ENCODE data around the gene CXCR3.

The CXCR3 gene

GRCh38 chrX:71632923-71633657 is 14.8 kb upstream of the CXCR3 start:
- H3K4me3 ChIP-seq (ENCODE audit: low read length), result no peak overlapping the region
- H3K27me3 ChIP-seq (ENCODE audit: control insufficient read depth, insufficient read depth, low read length), result no peaks in the 10 kb centered on the region
- no peaks in the 10 kb centered on the region for H3K36me3 ChIP-seq (ENCODE audit: control insufficient read depth, insufficient read depth, low read length)
- no peak overlapping the region for H3K9ac ChIP-seq (ENCODE audit: low read length)
- H3K9me3 ChIP-seq (ENCODE audit: control insufficient read depth, low read length), result no peaks in the 10 kb centered on the region
- no peaks in the 10 kb centered on the region for H3K4me1 ChIP-seq (ENCODE audit: control insufficient read depth, insufficient read depth, low read length)

DNA sequence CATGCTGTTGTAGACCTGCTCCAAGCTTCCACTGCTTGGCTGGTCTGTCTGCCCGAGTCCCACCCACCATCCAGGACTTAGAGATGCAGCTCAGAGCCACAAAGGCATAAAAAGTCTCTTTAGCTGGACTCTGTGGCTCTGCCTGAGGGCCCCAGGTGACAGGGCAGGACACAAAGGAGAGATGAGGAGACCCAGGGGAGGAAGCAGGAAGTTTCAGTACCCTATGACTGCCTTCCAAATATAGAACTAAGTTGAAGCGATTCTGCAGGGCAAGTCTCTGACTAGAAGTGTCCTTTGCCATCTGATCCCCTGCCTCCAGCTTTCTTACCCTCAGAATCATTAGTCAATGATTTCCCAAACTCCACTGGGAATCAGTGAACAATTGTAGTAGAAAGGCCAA is 11.2 kb upstream of the CXCR3 start:
- no peaks in the 10 kb centered on the region for H3K27me3 ChIP-seq (ENCODE audit: control insufficient read depth, insufficient read depth, low read length)
- H3K36me3 ChIP-seq (ENCODE audit: control insufficient read depth, insufficient read depth, low read length), result no peaks in the 10 kb centered on the region
- no peak overlapping the region for H3K9ac ChIP-seq (ENCODE audit: low read length)
- H3K9me3 ChIP-seq (ENCODE audit: control insufficient read depth, low read length), result no peaks in the 10 kb centered on the region
- no peak overlapping the region for H3K4me3 ChIP-seq (ENCODE audit: low read length)
- H3K4me1 ChIP-seq (ENCODE audit: control insufficient read depth, insufficient read depth, low read length), result peaks cover 14% of the 10 kb centered on the region

DNA sequence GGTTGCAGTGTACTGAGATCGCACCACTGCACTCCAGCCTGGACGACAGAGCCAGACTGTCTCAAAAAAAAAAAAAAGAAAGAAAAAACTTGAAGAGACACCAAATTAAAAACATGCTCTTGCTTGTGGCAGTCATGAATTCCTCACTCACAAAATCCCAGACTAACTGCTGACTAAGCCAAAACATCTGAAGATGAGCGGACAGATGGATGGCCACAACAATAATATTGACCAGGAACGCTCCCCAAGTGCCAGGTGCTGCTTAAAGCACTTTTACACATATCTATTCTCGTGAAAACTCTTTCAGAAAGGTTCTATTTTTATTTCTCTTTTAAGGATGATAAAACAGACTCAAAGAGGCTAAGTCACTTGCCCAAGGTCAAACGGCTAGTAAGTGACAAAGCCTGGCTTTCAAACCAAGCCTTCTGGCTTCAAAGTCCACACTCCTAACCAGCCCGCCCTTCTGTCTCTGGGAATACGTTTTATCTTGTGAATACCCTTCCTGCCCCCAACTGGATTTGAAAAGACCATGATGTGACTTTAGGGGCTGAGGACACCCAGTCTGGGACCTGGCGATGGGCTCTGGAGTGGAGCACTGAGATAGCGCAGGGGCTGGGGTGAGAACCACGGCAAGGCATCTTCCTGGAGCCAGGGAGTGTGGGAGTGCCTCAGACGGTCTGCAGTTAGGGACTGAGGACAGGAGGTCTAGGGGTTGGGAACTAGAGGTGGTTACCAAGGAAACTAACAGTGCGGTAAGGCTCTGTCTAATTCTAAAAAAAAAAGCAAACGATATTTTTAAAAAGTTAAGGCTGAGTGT is 9.5 kb upstream of the CXCR3 start:
- no peaks in the 10 kb centered on the region for H3K27me3 ChIP-seq (ENCODE audit: control insufficient read depth, insufficient read depth, low read length)
- H3K9me3 ChIP-seq (ENCODE audit: control insufficient read depth, low read length), result no peaks in the 10 kb centered on the region
- peaks cover 27% of the 10 kb centered on the region for H3K4me1 ChIP-seq (ENCODE audit: control insufficient read depth, insufficient read depth, low read length)
- H3K36me3 ChIP-seq (ENCODE audit: control insufficient read depth, insufficient read depth, low read length), result no peaks in the 10 kb centered on the region
- no peak overlapping the region for H3K4me3 ChIP-seq (ENCODE audit: low read length)
- no peak overlapping the region for H3K9ac ChIP-seq (ENCODE audit: low read length)

- Histone ChIP-seq H3K9ac (ENCODE audit: low read length) (no peak overlapping the region), H3K27me3 (ENCODE audit: control insufficient read depth, insufficient read depth, low read length) (no peaks in the 10 kb centered on the region), H3K4me1 (ENCODE audit: control insufficient read depth, insufficient read depth, low read length) (peaks cover 39% of the 10 kb centered on the region), H3K9me3 (ENCODE audit: control insufficient read depth, low read length) (no peaks in the 10 kb centered on the region), H3K36me3 (ENCODE audit: control insufficient read depth, insufficient read depth, low read length) (no peaks in the 10 kb centered on the region), H3K4me3 (ENCODE audit: low read length) (no peak overlapping the region)
Measured at GRCh38 chrX:71626576-71626975, 8.3 kb upstream of the CXCR3 start.

DNA sequence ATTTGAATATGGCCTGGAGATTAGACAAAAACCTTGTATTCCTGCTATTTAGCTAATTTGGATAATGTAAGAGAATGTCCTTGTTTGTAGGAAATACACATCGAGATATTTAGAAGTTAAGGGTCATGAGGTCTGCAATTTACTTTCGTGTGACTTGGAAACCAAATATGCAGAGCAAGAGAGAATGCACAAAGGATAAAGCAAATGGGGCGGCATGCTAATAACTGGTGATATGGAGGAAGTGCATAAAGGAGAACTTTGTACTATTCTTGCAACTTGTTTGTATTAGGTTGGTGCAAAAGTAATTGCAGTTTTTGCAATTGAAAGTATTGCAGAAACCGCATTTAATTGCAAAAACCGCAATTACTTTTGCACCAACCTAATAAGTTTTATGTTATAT is 7.2 kb upstream of the CXCR3 start:
- Histone ChIP-seq H3K27me3 (ENCODE audit: control insufficient read depth, insufficient read depth, low read length) (no peaks in the 10 kb centered on the region), H3K9me3 (ENCODE audit: control insufficient read depth, low read length) (no peaks in the 10 kb centered on the region), H3K4me3 (ENCODE audit: low read length) (no peak overlapping the region), H3K36me3 (ENCODE audit: control insufficient read depth, insufficient read depth, low read length) (no peaks in the 10 kb centered on the region), H3K9ac (ENCODE audit: low read length) (no peak overlapping the region), H3K4me1 (ENCODE audit: control insufficient read depth, insufficient read depth, low read length) (peaks cover 40% of the 10 kb centered on the region)

- H3K4me1 ChIP-seq (ENCODE audit: control insufficient read depth, insufficient read depth, low read length), result peaks cover 40% of the 10 kb centered on the region
- no peak overlapping the region for H3K9ac ChIP-seq (ENCODE audit: low read length)
- H3K4me3 ChIP-seq (ENCODE audit: low read length), result no peak overlapping the region
- H3K36me3 ChIP-seq (ENCODE audit: control insufficient read depth, insufficient read depth, low read length), result no peaks in the 10 kb centered on the region
- no peaks in the 10 kb centered on the region for H3K9me3 ChIP-seq (ENCODE audit: control insufficient read depth, low read length)
- H3K27me3 ChIP-seq (ENCODE audit: control insufficient read depth, insufficient read depth, low read length), result no peaks in the 10 kb centered on the region
Measured at GRCh38 chrX:71623714-71624113, 5.4 kb upstream of the CXCR3 start.

GRCh38 chrX:71622576-71623450 is 4.5 kb upstream of the CXCR3 start:
- peak overlapping the region; percentile 68 for H3K9ac ChIP-seq (ENCODE audit: low read length)

GRCh38 chrX:71622032-71622575 is 3.8 kb upstream of the CXCR3 start:
- no peaks in the 10 kb centered on the region for H3K27me3 ChIP-seq (ENCODE audit: control insufficient read depth, insufficient read depth, low read length)
- no peaks in the 10 kb centered on the region for H3K9me3 ChIP-seq (ENCODE audit: control insufficient read depth, low read length)
- peaks cover 47% of the 10 kb centered on the region for H3K4me1 ChIP-seq (ENCODE audit: control insufficient read depth, insufficient read depth, low read length)
- no peaks in the 10 kb centered on the region for H3K36me3 ChIP-seq (ENCODE audit: control insufficient read depth, insufficient read depth, low read length)
- H3K9ac ChIP-seq (ENCODE audit: low read length), result peak overlapping the region; percentile 8
- H3K4me3 ChIP-seq (ENCODE audit: low read length), result no peak overlapping the region

More at GRCh38 chrX:71622576-71623450, 4.5 kb upstream of the CXCR3 start:
- H3K27me3 ChIP-seq (ENCODE audit: control insufficient read depth, insufficient read depth, low read length), result no peaks in the 10 kb centered on the region
- peaks cover 42% of the 10 kb centered on the region for H3K4me1 ChIP-seq (ENCODE audit: control insufficient read depth, insufficient read depth, low read length)
- no peaks in the 10 kb centered on the region for H3K36me3 ChIP-seq (ENCODE audit: control insufficient read depth, insufficient read depth, low read length)
- H3K9me3 ChIP-seq (ENCODE audit: control insufficient read depth, low read length), result no peaks in the 10 kb centered on the region
- H3K4me3 ChIP-seq (ENCODE audit: low read length), result no peak overlapping the region

DNA sequence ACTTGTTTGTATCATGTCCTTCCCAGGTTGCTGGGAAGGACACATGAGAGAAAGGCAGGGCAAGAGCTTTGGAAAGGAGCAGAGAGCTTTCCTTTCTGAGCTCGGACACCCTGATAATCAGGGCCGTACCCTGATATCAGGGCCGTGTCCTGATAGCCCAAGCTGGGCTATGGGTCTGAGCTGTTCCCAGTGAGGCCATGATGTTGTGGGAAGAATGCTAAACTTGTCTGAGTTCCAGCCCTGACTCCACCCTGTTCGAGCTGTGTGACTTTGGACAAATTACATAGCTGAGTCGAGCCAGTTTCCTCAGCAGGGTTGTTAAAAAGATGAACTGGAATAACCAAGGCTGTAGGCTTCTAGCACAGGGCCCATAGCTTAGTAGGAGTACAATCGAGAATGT is 3.3 kb upstream of the CXCR3 start:
- no peaks in the 10 kb centered on the region for H3K36me3 ChIP-seq (ENCODE audit: control insufficient read depth, insufficient read depth, low read length)
- peaks cover 46% of the 10 kb centered on the region for H3K4me1 ChIP-seq (ENCODE audit: control insufficient read depth, insufficient read depth, low read length)
- no peaks in the 10 kb centered on the region for H3K27me3 ChIP-seq (ENCODE audit: control insufficient read depth, insufficient read depth, low read length)
- H3K9ac ChIP-seq (ENCODE audit: low read length), result peak overlapping the region; percentile 8
- no peaks in the 10 kb centered on the region for H3K9me3 ChIP-seq (ENCODE audit: control insufficient read depth, low read length)
- H3K4me3 ChIP-seq (ENCODE audit: low read length), result no peak overlapping the region

DNA sequence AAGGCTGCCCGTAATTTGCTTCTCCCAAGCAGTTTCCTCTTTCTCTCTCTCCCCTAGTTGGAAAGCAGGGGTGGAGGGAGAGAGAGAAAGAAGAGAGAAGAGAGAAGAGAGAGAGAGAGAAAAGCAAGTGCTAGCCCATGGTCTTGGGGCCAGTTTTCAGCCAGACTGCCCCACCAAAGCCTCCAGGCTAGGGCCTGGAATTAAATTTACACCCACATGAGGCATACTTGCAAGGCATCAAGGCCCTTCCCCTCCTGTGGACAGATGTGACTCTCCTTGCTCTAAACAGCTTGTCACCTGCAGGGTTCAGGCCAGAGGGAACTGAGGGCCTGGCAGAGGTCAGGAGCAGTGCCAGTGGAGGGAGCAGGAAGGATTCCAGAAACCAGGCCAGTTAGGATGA is 1.7 kb upstream of the CXCR3 start:
- H3K4me1 ChIP-seq (ENCODE audit: control insufficient read depth, insufficient read depth, low read length), result peaks cover 38% of the 10 kb centered on the region
- no peaks in the 10 kb centered on the region for H3K9me3 ChIP-seq (ENCODE audit: control insufficient read depth, low read length)
- H3K27me3 ChIP-seq (ENCODE audit: control insufficient read depth, insufficient read depth, low read length), result no peaks in the 10 kb centered on the region
- no peak overlapping the region for H3K4me3 ChIP-seq (ENCODE audit: low read length)
- H3K9ac ChIP-seq (ENCODE audit: low read length), result no peak overlapping the region
- H3K36me3 ChIP-seq (ENCODE audit: control insufficient read depth, insufficient read depth, low read length), result no peaks in the 10 kb centered on the region

DNA sequence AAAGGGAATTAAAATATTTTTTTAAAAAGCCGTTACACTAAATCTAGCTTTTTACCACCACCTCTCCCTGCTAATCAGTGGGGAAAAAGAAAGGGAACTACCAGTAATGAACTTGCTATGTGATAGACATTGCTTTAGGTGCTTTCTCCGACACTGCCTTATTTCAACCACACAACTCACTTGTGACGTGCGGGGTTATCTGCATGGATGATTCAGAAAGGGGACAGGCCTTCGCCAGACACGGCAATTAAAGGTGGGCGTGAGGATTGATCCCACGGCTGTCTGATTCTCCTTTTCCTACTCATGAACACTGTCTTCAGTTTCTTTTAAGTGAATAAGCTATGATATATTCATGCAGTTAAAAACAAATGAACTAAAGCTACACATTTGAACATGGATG is 882 bp upstream of the CXCR3 start:
- H3K4me1 ChIP-seq (ENCODE audit: control insufficient read depth, insufficient read depth, low read length), result peaks cover 38% of the 10 kb centered on the region

More for the DNA sequence above, 882 bp upstream of the CXCR3 start:
- Histone ChIP-seq H3K9me3 (ENCODE audit: control insufficient read depth, low read length) (no peaks in the 10 kb centered on the region), H3K4me3 (ENCODE audit: low read length) (no peak overlapping the region), H3K27me3 (ENCODE audit: control insufficient read depth, insufficient read depth, low read length) (no peaks in the 10 kb centered on the region), H3K9ac (ENCODE audit: low read length) (no peak overlapping the region), H3K36me3 (ENCODE audit: control insufficient read depth, insufficient read depth, low read length) (no peaks in the 10 kb centered on the region)
